Measurements from ENCODE around the gene ADARB2. TPM values are rescaled to one million over a fixed set of nuclear protein-coding genes. Genes with fewer than 3 reads are reported as not detected.

ADARB2 gene
- total and polyA plus RNA-seq, 2 donors (not counting 1 experiment from before 2014, with no cell fraction given): not detected

- Histone ChIP-seq H3K27me3 (ENCODE audit: control insufficient read depth, insufficient read depth, low read length) (no peaks in the 10 kb centered on the region), H3K9me3 (ENCODE audit: control insufficient read depth, insufficient read depth, low read depth, low read length) (no peaks in the 10 kb centered on the region), H4K20me1 (ENCODE audit: control insufficient read depth, extremely low read depth, insufficient read depth, low read length) (no peaks in the 10 kb centered on the region), H2AFZ (ENCODE audit: low read length) (no peak overlapping the region), H3K79me2 (ENCODE audit: control insufficient read depth, insufficient read depth, low read length) (no peaks in the 10 kb centered on the region), H3K4me2 (ENCODE audit: extremely low read depth, insufficient read depth, low read length) (no peak overlapping the region), H3K4me3 (replicated peaks in 1 of 4; ENCODE audit: control extremely low read depth in 1 of 4, insufficient read depth in 1 of 4, low read depth in 3 of 4, low read length in 4 of 4) (no peak overlapping the region), H3K4me1 (ENCODE audit: control insufficient read depth, extremely low read depth, insufficient read depth, low read length) (no peaks in the 10 kb centered on the region), H3K27ac (ENCODE audit: insufficient read depth, low read length) (no peak overlapping the region), H3K36me3 (ENCODE audit: control insufficient read depth, insufficient read depth, low read length) (no peaks in the 10 kb centered on the region), H3K9ac (ENCODE audit: insufficient read depth, low read length) (no peak overlapping the region)
- DNase-seq (ENCODE audit: low read depth in 2 of 2): no peak
- TF ChIP-seq EZH2 (IDR thresholded peaks at IDR 0.05; ENCODE audit: low read length, missing control alignments) (no peak), CTCF (conservative IDR thresholded peaks at IDR 0.05 in 1 of 2, IDR thresholded peaks at IDR 0.05 in 1 of 2; ENCODE audit: low read depth in 1 of 2, low read length in 2 of 2) (no peak)
Measured at GRCh38 chr10:1472178-1472958, 265.0 kb downstream of the ADARB2 start.

DNA sequence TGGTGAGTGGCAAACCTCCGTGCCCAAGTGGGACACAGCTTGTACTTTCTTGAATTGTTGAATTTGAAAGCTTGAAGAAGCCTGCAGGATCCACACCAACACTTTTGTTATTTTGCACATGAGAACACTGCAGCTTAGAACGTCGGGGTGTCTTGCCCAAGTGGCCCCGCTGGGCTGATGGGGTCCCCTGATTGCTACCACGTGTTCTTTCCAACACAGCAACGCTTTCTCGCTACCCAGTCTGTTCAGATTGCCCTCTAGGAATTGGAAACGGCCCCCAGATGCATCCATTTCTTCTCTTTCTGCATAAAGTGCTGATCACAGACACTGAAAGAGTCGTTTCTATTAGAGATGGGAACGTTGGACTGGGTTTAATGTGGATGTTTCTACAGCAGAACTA lies 268.5 kb downstream of the ADARB2 start:
- Histone ChIP-seq H3K27me3 (ENCODE audit: control insufficient read depth, insufficient read depth, low read length) (no peaks in the 10 kb centered on the region), H3K79me2 (ENCODE audit: control insufficient read depth, insufficient read depth, low read length) (no peaks in the 10 kb centered on the region), H3K9ac (ENCODE audit: insufficient read depth, low read length) (no peak overlapping the region), H3K4me2 (ENCODE audit: extremely low read depth, insufficient read depth, low read length) (no peak overlapping the region), H3K9me3 (ENCODE audit: control insufficient read depth, insufficient read depth, low read depth, low read length) (no peaks in the 10 kb centered on the region), H3K36me3 (ENCODE audit: control insufficient read depth, insufficient read depth, low read length) (no peaks in the 10 kb centered on the region), H2AFZ (ENCODE audit: low read length) (no peak overlapping the region), H3K4me1 (ENCODE audit: control insufficient read depth, extremely low read depth, insufficient read depth, low read length) (no peaks in the 10 kb centered on the region), H4K20me1 (ENCODE audit: control insufficient read depth, extremely low read depth, insufficient read depth, low read length) (no peaks in the 10 kb centered on the region), H3K4me3 (replicated peaks in 1 of 4; ENCODE audit: control extremely low read depth in 1 of 4, insufficient read depth in 1 of 4, low read depth in 3 of 4, low read length in 4 of 4) (no peak overlapping the region), H3K27ac (ENCODE audit: insufficient read depth, low read length) (no peak overlapping the region)
- no peak for DNase-seq (ENCODE audit: low read depth in 2 of 2)
- TF ChIP-seq CTCF (conservative IDR thresholded peaks at IDR 0.05 in 1 of 2, IDR thresholded peaks at IDR 0.05 in 1 of 2; ENCODE audit: low read depth in 1 of 2, low read length in 2 of 2): no peak
- TF ChIP-seq EZH2 (IDR thresholded peaks at IDR 0.05; ENCODE audit: low read length, missing control alignments): no peak

DNA sequence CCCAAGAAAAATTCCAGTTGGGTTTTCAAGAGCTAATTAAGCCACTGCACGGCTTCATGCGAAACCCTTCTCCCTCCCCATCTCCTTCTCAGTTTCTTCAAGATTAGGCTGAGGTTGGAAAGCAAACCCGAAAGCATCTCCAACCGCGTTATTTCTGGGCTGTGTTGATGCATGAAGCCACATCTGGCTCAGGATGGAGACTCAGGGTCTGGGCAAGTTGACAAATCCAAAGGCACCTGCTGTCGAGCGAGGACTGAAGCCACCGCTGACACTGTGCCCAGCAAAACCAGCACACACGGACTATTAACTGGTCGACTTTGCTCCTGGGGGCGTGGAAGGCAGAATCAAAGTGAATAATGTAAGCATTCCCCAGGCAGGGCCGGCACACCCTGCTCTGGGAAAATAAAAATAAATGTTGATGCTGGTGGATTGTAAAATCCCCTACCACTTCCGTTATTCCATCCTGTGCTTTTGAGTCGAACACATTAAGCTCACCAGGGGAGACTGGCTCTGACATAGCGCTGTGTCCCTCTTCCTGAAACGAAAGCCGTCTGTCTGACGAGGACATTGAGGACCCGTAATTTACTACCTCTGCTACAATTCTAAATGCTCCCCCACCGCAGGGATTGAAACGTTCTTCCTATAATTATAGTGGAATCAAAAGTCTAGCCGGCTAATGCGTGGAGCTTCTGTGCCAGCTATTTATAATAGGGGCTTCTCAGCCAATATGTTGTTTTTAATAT lies 269.8 kb downstream of the ADARB2 start:
- no peaks in the 10 kb centered on the region for H3K79me2 ChIP-seq (ENCODE audit: control insufficient read depth, insufficient read depth, low read length)
- no peak for TF ChIP-seq CTCF (conservative IDR thresholded peaks at IDR 0.05 in 1 of 2, IDR thresholded peaks at IDR 0.05 in 1 of 2; ENCODE audit: low read depth in 1 of 2, low read length in 2 of 2)
- no peak for TF ChIP-seq EZH2 (IDR thresholded peaks at IDR 0.05; ENCODE audit: low read length, missing control alignments)
- H3K36me3 ChIP-seq (ENCODE audit: control insufficient read depth, insufficient read depth, low read length): no peaks in the 10 kb centered on the region
- no peak overlapping the region for H3K27ac ChIP-seq (ENCODE audit: insufficient read depth, low read length)
- H3K4me2 ChIP-seq (ENCODE audit: extremely low read depth, insufficient read depth, low read length): no peak overlapping the region
- no peak for DNase-seq (ENCODE audit: low read depth in 2 of 2)
- H3K27me3 ChIP-seq (ENCODE audit: control insufficient read depth, insufficient read depth, low read length): no peaks in the 10 kb centered on the region
- no peak overlapping the region for H3K4me3 ChIP-seq (replicated peaks in 1 of 4; ENCODE audit: control extremely low read depth in 1 of 4, insufficient read depth in 1 of 4, low read depth in 3 of 4, low read length in 4 of 4)
- no peak overlapping the region for H3K9ac ChIP-seq (ENCODE audit: insufficient read depth, low read length)
- H4K20me1 ChIP-seq (ENCODE audit: control insufficient read depth, extremely low read depth, insufficient read depth, low read length): no peaks in the 10 kb centered on the region
- H3K9me3 ChIP-seq (ENCODE audit: control insufficient read depth, insufficient read depth, low read depth, low read length): peaks cover 1% of the 10 kb centered on the region
- H2AFZ ChIP-seq (ENCODE audit: low read length): no peak overlapping the region
- no peaks in the 10 kb centered on the region for H3K4me1 ChIP-seq (ENCODE audit: control insufficient read depth, extremely low read depth, insufficient read depth, low read length)
